Dermis microvascular lymphatic vessel endothelial cell (primary cell): ENCODE results near the gene HSF5. TPM values are rescaled to one million over a fixed set of nuclear protein-coding genes. Genes with fewer than 3 reads are reported as not detected.

Experiments
- DNase-seq, 2 donors: peaks; one replicate each; pipeline versions ENCODE4 v3.0.0 to v3.0.0-alpha.2; 2010; ENCODE audit warnings: low read depth in 2 of 2
- total RNA-seq: library from RNA; depleted of rRNA; stranded (reverse); fragments of >200 nt; gene quantifications from 2 replicates; pipeline ENCODE4 v1.2.1, GENCODE V29; 2014

HSF5 gene
- total RNA-seq, 1 donor from 2014 or later = not detected

DNA sequence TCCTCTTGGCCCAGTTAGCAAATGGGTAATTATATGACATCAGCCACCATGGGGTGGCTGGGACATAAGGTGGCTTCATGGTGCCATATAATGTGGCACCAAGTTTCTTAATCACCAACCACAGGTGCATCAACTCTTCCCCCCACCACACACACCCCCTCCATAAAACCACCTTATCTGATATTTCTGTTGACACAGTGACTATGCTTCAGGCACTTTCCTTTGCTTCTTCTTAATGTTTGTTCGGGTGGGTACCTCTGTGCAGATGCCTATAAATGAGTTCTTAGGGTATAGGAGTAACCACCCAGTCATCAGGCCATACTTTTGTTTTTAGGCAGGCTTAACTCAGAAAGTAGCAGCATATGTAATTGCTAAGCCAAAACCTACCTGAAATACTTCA is 100.4 kb downstream of the HSF5 start:
- DNase-seq = no peak

DNA sequence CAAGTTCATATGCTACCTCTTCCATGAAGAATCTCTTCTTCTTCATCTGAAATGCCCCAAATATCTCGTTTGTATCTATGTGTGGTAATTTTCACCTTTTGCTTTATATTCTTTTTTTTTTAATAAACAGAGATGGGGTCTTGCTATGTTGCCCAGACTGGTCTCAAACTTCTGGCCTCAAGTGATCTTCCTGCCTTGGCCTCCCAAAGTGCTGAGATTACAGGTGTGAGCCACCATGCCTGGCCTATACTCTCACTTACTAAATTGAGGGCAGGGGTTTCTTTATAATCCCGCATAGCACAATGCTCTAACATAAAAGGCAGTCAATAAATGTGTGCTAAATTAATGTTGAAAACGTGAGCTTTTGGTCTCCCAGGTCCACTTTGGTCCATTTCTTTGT is 101.5 kb downstream of the HSF5 start:
- DNase-seq = no peak

DNA sequence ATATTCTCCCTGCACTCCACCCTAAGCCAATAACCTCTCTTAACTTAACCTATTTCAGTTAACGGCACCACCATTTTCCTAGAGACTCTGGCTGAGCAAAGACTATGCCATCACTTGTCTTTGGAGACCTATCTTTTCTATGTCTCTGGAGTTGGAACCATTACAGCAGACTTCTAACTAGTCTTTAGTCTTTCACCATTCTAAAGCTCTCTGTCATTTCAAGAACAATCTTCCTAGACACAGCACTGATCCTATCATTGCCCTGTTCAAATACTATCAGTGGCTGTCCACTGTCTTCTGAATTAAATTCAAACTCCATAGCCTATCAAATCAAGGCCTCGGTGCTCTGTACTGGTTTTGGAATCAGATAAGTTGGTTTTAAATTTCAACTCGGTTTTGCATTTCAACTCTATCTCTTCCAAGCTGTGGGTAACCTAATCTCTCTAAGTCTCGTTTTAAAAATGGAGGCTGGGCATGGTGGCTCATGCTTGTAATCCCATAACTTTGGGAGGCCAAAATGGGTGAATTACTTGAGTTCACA is 102.8 kb downstream of the HSF5 start:
- DNase-seq = no peak

DNA sequence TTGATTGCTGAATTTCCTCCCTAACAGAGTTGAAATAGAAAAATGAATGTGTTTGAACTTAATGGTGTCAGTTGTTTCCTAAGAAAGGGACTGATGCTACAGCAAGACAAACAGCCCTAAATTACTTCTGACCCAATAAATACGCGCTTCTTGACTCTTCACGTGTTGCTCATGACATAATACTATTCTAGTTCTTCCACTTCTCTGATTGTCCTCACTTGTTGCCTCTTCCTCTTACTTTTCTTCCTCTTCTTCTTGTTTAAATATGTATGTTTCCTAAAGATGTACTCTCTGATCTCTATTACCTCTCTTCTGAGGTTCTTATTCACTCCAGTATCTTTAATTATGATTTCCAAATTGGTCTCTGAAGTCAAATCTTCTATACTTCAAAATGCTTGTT is 103.3 kb downstream of the HSF5 start:
- no peak for DNase-seq

DNA sequence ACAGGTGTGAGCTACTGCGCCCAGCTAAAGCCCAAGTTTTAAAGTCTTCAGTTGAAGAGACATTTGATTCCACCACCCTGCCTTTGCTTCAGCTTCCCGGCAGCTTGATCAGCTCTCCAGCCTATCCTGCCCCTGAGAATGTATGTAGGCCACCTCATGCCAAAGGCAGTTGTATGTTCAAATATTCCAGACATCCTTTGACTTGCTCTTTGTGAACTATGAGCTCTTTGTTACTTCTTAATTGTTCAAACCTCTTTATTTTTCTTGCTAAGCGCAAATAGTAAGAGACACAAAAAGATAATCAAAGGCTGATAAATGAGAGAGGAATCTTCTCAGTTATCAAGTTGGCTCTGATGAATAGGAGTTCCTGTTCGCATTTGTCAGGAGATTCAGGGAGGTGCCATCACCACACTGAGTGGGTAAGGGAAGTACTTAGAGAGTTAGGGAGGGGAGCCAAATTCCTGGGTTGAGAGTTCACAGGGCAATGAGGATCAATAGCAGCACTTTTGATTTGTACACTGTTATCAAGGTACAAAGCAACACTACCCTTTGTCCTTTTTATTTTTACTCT is 104.2 kb downstream of the HSF5 start:
- no peak for DNase-seq

DNA sequence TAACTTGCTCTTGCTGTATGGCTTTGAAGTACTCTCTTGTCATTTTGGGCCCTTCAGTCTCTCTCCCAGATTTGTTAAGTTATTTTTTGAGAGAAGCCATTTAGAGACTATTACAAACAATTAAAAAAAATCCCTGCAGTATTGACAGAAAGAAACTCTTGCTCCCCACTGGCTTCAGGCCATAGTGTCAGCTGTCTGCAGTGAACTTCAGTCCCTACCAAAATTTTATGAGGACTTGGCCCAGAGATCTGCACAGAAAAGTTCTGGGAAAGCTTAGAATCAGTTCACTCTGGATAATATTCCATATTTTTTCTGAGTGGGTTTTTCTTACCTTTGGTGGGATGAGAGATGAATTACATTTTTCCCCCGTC is 105.4 kb downstream of the HSF5 start:
- DNase-seq = no peak

DNA sequence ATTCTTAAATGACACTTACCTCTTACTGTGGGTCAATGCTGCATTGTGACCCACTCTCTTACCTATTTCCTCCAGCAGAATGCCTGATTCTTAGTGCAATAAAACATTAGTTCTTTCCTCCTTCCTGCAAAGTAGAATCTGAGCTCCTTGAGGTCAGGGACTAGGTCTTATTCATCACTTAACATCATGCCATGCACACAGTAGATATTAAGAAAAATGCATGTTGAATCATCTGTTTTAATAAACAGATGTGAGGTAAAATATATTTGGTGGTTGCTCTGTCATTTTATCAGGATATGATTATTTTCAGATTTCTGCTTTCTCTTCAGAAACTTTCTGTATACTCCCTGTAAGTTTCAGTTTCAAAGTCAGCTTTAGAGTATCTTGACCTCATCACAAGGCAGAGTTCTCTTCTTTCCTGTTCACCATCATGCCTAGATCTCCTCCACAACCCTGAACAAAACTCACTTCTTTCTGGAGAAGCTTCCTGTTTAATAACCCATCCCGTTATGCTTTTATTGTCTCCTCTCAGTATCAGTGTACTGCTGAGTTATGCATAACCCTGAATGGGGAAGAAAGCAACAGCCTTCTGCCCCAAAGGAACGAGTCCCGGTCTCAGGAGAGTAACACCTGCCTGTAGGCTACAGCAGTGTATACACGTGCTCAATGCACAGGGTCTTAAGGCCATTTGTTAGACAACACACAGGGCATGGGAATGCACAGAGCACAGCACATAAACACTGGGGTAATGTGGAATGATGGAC is 105.9 kb downstream of the HSF5 start:
- DNase-seq = no peak

DNA sequence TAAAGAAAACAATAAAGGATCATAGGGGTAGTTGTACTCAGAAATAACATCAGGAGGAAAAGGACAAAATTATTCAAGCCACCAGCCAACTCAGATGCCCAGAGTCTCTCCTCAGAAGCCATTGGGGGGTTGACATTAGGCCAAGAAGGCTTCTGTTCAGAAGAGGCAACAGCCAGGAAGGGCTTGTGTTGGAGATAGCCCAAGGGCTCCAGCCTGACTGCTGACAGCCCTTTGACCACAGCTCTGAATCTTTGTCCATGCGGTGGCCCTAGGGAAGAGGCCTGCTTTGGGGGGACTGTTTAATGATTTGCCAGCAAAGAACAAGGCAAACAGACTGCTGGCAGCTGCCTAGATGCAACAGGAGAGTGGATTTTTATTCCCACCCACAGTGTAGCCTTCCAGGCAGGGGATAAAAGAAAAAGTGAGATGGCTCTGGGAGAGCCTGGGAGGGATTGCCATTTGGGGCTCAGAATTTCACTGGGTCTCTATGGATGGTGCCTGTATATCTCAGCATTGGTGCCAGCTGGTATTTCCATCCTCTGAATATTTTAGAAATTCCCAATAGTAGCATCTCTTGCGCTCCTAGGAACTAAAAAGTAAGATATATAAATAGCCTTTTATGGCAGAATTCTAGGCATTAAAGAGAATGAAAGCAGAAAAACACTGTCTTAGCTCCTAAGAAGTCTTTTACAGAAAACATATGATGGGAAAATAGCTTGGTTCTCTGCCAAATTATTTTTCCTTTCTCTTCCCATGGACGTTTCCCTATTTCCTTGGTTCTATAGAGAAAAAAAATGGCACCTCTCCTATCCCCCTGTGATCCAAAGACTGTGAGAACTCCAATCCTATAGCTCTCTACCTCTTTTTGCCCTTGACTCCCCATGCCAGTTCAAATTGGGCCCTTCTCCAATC is 106.8 kb downstream of the HSF5 start:
- no peak for DNase-seq

DNA sequence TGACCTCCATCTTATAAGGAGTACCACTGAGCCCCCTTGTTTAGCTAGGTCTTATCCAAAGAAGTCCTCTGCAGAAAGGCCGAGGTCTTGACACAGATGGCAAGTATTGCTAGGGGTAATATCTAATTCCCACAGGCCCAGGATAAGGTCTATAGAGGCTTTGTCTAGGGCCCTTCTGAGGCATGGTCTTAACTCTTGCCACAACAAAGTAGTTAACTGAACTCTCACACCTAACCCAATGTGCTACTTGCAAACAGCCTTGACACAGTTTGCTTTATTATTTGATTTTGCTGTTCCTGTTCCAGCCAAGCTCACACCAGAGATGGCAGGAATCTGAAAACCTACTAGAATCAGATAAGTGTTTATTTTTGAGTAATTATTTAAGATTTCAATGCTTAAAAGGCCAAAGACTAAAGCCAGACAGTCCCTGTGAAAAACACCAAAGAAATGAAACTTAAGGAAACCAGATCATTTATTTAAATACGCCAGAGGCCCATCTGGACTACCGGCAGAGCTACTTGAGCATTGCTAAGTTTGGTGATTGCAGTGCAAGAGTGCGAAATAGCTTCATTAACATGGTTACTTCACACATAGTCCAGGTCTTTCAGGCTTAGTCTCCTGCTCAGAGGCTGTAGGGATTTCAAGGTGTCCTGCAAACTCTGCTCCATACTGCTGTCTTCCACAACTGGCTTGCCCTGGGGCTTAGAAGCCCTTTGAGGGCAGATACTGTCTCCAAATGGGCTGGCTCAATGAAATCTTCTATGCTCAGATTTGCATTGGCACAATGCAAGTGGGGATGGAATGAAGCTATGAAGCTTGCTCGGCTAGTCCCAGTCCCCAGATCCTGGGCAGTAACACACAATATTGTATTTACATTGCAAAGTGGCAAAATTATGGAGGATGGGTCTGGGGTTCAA is 107.7 kb downstream of the HSF5 start:
- no peak for DNase-seq

DNA sequence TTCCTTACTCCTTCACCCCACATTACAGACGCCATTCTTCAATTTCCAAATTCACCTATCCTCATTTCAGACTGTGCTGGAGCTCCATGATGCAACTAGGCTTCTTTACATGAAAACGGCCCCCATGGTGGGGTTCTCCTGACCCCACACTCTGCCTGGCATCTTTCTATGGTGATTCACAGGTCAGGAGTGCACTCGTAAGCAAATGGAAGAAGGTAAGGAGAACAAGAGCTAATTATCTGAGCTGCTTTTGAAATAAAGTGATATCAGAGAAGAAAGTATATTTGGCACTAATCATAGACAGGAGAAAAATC is 108.7 kb downstream of the HSF5 start:
- no peak for DNase-seq

DNA sequence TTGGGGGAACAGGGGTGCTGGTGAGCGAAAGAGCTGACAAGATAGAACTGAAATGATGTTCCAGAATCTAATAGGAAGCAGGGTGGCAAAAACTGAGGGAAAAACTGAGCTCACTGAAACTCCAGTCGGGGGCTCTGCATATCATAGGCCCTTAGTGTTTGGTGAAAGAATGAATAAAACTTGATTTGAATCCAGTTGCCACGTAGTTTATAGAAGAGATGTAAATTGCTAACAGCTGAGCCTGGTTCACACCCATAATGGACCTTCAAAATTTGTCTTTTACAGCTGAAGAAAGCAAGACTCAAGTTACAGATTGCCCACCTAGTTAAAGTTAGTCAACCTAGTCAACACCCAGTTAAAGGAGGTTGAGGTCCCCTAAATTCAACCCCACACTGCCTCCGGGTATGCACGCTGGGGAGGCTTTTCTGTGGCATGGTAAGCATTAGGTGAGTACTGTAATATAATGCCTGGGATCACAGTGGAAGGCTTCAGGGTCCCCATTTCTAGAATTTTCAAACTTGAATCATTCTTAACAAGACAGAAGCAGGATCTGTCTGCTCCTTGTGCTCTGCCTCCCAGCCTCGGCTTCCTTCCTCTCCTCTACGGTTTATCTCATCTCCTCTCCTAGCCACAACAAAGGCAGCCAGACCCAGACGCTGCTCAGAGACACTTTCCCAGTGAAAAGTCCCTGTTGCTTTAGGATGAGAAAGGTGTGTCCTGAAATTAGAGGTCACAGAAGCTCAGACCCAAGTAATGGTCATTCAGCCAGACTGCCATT is 109.3 kb downstream of the HSF5 start:
- DNase-seq = no peak

DNA sequence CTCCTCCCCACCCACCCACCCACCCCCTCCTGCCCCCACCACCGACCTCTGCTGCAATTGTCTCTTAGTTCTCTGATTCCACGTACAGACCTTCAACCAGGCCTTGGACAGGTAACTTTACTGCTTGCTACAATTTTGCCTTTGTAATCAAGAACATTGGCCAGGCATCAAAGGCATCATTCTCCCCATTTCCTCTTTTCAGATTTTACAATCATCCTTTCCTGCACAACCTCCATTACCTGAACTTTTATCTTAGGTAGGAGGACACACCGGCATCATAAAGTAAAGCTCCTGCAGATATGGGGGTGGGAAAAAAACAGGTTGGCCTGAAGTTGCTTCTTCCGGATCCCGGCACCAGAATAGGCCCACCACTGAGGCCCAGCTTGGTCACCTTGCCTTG is 110.5 kb downstream of the HSF5 start:
- DNase-seq = no peak

DNA sequence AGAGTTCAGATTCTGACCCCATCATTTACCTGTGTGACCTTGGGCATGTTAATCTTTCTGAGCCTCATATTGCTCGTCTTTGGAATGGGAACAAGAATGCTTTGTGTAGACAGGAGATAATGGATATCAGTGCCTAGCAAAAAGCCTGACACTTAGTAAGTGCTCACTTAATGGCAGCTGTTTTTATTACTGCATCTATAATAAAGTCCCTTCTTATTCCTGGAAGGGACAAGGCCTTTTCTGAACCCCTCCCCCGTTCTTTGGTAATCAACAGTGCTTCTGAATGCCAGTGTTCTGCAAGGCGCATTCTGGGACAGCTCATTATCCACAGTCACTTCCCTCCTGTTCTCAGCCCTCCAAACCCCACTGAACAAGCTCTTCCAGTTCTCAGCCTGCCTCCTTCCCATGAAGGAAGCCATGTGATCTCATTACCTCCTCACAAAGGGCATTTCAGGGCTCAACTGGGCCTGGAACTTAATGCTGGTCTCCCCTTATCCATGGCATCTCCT is 111.1 kb downstream of the HSF5 start:
- DNase-seq = no peak

DNA sequence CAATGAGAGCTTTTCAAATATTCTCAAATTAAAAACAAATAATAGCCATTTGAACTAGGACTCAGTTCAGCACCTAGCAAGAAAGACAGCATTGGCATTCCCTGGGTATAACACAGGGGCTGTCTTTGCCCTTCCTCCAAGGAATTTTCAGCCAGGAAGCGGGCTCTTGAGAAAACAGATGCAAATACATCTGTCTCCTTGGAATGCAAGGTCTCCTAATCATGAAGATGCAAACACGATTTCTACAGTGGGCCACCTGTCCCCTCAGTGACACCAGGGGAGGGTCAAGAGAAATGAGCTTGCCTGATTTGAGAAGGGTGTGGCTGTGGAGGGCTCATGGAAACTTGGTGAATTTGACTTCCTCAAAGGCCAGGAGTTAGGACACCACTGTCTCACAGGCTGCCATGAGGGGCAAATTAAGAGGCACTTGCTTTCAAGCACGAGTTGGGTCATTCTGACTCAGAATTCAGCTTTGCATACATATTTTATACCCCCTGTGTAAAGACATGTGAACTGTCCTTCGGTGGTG is 111.7 kb downstream of the HSF5 start:
- no peak for DNase-seq

DNA sequence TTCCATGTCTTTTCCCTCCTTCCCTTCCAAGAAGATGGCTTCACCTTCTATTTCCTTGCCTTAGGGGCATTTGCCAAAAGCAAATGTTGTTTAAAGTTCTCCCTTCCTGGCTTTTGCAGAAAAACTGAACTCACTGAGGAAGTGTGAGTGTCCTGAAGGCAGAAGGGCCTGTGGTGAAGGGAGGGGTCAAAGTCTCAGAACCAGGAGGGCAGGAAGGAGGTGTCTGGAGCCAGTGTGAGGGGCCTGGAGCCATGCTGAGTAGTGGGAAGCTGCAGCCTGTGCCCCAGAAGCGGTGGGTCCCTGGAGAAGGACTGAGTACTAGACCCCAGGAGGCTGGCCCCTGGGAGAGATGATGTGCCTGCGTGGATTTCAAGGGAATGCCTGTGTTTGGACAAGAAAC is 112.4 kb downstream of the HSF5 start:
- no peak for DNase-seq

DNA sequence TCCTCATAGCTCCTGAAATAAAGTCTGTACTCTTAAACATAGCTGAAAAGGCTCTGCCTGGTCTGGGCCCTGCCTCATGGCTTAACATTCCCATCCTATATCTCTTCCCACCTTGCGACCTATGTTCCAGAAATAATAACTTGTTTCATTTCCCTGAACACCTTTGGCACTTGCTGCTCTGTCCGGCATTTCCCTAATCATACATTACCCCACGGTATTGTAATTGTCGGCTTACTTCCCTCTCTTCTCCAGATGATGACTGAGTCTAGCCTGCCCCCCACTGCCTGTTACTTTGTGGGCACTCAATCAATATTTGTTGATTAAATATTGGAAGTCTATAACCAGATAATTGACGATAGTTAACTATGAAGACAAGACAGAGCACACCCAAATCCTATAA is 113.0 kb downstream of the HSF5 start:
- DNase-seq = no peak

DNA sequence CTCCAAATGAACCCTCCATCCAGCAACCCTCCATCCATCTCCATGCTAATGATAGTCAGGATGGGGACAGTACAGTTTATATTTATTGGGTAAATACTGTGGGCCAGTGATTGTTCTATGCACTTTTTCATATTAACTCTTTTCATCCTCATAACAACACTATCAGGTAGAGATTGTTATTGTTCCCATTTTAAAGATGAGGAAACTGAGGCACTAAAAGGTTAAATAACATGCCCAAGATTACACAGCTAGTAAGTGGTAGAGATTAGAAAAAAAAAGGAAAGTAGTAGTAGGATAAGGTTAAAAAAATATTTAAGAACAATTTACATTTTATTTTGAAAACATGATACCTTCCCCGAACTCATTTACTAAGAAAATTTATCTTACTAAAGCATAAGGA is 114.3 kb downstream of the HSF5 start:
- DNase-seq = no peak

DNA sequence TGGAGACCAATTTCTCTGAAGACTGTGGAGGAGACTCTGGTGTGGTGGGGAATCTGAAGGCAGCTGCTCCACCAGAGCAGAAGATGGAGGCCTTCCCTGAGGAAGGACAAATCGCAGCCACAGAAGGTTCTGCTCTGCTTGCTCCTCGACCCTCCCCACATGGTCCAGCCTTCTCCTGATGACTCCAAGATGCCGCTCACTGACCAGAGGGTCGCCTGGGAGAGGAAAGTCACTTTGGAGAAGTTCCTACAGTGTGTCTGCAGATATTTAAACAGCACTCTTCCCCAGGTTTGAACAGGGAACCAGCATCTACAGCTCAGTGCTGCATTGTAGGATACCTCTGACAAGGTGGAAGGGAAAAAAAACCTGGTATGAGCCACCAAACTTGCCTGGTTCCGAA is 115.2 kb downstream of the HSF5 start:
- no peak for DNase-seq

DNA sequence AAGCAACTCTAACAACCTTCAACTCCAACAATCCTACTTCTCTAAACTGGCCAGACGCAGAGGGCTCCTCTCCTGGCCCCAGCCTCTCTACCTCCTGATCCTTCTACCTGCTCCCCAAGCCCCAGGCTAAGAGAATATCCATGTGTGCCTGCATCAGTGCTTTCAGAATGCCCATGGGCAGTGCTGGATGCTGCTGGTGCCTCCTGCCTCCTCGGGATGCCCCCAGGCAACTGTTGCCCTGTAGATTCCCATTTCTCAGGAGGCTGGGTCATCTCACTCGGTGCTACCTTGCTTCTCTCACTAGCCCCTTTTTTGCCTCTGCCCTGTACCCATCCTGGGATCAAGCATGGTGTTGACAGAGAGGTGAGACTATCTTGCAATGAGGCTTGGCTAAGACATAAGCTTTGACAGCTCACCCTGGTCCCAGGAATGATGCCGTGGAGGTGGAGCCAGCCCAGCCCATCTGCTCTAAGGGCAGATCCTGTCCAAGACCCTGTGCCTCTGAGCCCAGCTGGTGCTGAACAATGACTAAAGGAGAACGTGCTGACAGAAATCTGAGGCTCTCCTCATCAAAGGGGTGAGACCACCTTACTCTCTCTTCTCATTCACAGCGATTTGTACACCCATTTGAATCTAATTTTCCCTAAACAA is 116.8 kb downstream of the HSF5 start:
- DNase-seq = no peak

DNA sequence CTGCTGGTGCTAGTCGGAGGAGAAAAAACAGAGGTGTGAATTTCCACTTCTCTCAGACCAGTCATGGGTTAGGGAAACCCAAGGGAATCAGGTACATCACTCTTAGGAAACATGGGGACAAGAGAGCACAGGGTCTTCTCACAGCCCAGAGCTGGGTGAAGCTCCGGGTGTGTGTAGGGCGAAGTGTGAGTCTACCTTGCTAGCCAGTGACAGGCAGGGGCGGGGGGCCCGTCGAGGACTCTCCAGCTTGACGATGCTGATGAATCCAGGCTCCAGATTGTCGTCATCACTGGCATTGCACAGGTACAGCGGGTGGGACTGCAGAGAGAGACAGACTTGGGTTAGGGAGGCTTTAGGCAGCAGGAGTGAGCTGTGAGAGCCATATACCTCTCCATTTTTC is 117.5 kb downstream of the HSF5 start:
- DNase-seq = no peak
